Right atrium auricular region (tissue), 2 donors: ENCODE results near the gene ZNF383. TPM values are rescaled to one million over a fixed set of nuclear protein-coding genes. Genes with fewer than 3 reads are reported as not detected.
"Not testable (repeated sequence)": the region's sequence is repeated elsewhere in the genome, so short reads cannot be mapped to it uniquely, and the experiment has no call there.

ENCODE experiments used
- DNase-seq: peaks from one replicate; pipeline ENCODE4 v3.0.0-alpha.2; 2019; ENCODE audit warnings: low spot score
- H3K27ac ChIP-seq, 2 donors: fragments of 200-600 bp; sonication (generic); 1 replicate in 1 of 2; 2 replicates in 1 of 2; pipeline ENCODE4 v1.5.1; 2016 to 2019
- H3K27me3 ChIP-seq, 2 donors: fragments of 200-600 bp; sonication (generic); one replicate each; pipeline versions ENCODE4 v1.5.1 to v1.6.0; 2017 to 2019
- H3K36me3 ChIP-seq: fragments of 200-600 bp; sonication (generic); one replicate; pipeline ENCODE4 v1.5.1; 2016
- H3K4me1 ChIP-seq, 2 donors: fragments of 200-600 bp; sonication (generic); one replicate each; pipeline versions ENCODE4 v1.5.1 to v1.6.0; 2017 to 2019
- H3K4me3 ChIP-seq, 2 donors: fragments of 200-600 bp; sonication (generic); 1 replicate in 1 of 2; 2 replicates in 1 of 2; pipeline ENCODE4 v1.5.1; 2017 to 2019; ENCODE audit warnings: mild to moderate bottlenecking in 1 of 2, moderate library complexity in 1 of 2
- H3K9me3 ChIP-seq, 2 donors: fragments of 200-600 bp; sonication (generic); one replicate each; pipeline ENCODE4 v1.5.1; 2019
- CTCF ChIP-seq, 2 donors: fragments of 200-600 bp; sonication (generic); IDR thresholded peaks; one replicate each; pipeline ENCODE4 v1.5.1; 2019; ENCODE audit warnings: antibody characterized with exemption in 2 of 2
- total RNA-seq, 2 donors: library from RNA; depleted of rRNA; stranded (reverse); fragments of >200 nt; gene quantifications; one replicate each; pipeline ENCODE4 v1.1.0, GENCODE V29; 2016

The ZNF383 gene
- total RNA-seq, 2 donors from 2014 or later: 5.3 to 8.3 TPM

GRCh38 chr19:37251308-37252229 is 33.6 kb downstream of the ZNF383 start:
- Histone ChIP-seq H3K4me1 (peaks cover 0 to 4% of the 10 kb centered on the region in 2 donors), H3K27ac (peak overlapping the region; percentile 58 to 74), H3K4me3 (peak overlapping the region; percentile 65 to 73), H3K36me3 (no peaks in the 10 kb centered on the region), H3K27me3 (no peaks in the 10 kb centered on the region), H3K9me3 (peaks cover 3 to 55% of the 10 kb centered on the region in 2 donors)
- no peak for TF ChIP-seq CTCF (IDR thresholded peaks at IDR 0.05)
- DNase-seq: peak; percentile 69

- not testable (repeated sequence) for H3K27me3 ChIP-seq, H3K4me1 ChIP-seq, H3K27ac ChIP-seq, H3K4me3 ChIP-seq, H3K36me3 ChIP-seq, H3K9me3 ChIP-seq, DNase-seq
These were observed 45.0 kb downstream of the ZNF383 start for GRCh38 chr19:37263028-37263427.

GRCh38 chr19:37267005-37267404 is 49.0 kb downstream of the ZNF383 start:
- not testable (repeated sequence) for H3K9me3 ChIP-seq, H3K4me1 ChIP-seq, H3K27ac ChIP-seq, DNase-seq, H3K27me3 ChIP-seq, H3K4me3 ChIP-seq, H3K36me3 ChIP-seq

- H3K4me1 ChIP-seq, H3K27ac ChIP-seq, H3K4me3 ChIP-seq, H3K36me3 ChIP-seq, H3K9me3 ChIP-seq, H3K27me3 ChIP-seq, DNase-seq: not testable (repeated sequence)
These were observed 49.7 kb downstream of the ZNF383 start for GRCh38 chr19:37267755-37268154.

GRCh38 chr19:37280656-37281055 is 62.6 kb downstream of the ZNF383 start:
- H3K9me3 ChIP-seq, H3K4me3 ChIP-seq, H3K36me3 ChIP-seq, DNase-seq, H3K27me3 ChIP-seq, H3K4me1 ChIP-seq, H3K27ac ChIP-seq: not testable (repeated sequence)

- DNase-seq, H3K36me3 ChIP-seq, H3K9me3 ChIP-seq, H3K4me3 ChIP-seq, H3K27me3 ChIP-seq, H3K27ac ChIP-seq, H3K4me1 ChIP-seq: not testable (repeated sequence)
These were observed 66.0 kb downstream of the ZNF383 start for GRCh38 chr19:37284020-37284419.

GRCh38 chr19:37289229-37289628 is 71.2 kb downstream of the ZNF383 start:
- not testable (repeated sequence) for H3K4me1 ChIP-seq, H3K27ac ChIP-seq, H3K27me3 ChIP-seq, H3K9me3 ChIP-seq, H3K36me3 ChIP-seq, H3K4me3 ChIP-seq
- DNase-seq: peak; percentile 18

GRCh38 chr19:37292998-37293939 is 75.3 kb downstream of the ZNF383 start:
- H3K27ac ChIP-seq, H3K4me3 ChIP-seq, DNase-seq, H3K27me3 ChIP-seq, H3K9me3 ChIP-seq, H3K36me3 ChIP-seq, H3K4me1 ChIP-seq: not testable (repeated sequence)

GRCh38 chr19:37294246-37294645 is 76.2 kb downstream of the ZNF383 start:
- not testable (repeated sequence) for H3K4me3 ChIP-seq, H3K36me3 ChIP-seq, H3K27me3 ChIP-seq, H3K4me1 ChIP-seq, H3K27ac ChIP-seq, H3K9me3 ChIP-seq, DNase-seq

Other genes with a start within 250 kb of the ZNF383 start
- gene ZNF420, start 139.8 kb upstream of the ZNF383 start, total RNA-seq: 1 to 10 TPM; 5.6 to 8.6 TPM
- gene ZNF585A, start 45.5 kb upstream of the ZNF383 start, total RNA-seq: 1 to 10 TPM; 7.0 to 9.6 TPM
- gene ZNF585B, start 7.7 kb upstream of the ZNF383 start, total RNA-seq: 1 to 10 TPM; 6.3 to 7.6 TPM
- gene ZNF527, start 152.9 kb downstream of the ZNF383 start, total RNA-seq: 1 to 10 TPM; 6.9 to 7.3 TPM
- 1 to 10 TPM; 3.1 to 5.1 TPM for gene ZNF569, start 249.2 kb downstream of the ZNF383 start, total RNA-seq